ENCODE results near the gene ZNF217. TPM values are rescaled to one million over a fixed set of nuclear protein-coding genes. Genes with fewer than 3 reads are reported as not detected.
"Not testable (repeated sequence)": the region's sequence is repeated elsewhere in the genome, so short reads cannot be mapped to it uniquely, and the experiment has no call there.

Gene ZNF217
- total and polyA plus RNA-seq, 2 of the 8 experiments (the other 6 are each of a cell fraction or from before 2014, with no cell fraction given) = 15.3 to 87.9 TPM

- not testable (repeated sequence) for H3K4ac ChIP-seq (replicated peaks; ENCODE audit: insufficient read length, low read depth, low read length); H2AK5ac ChIP-seq (ENCODE audit: low read depth, low read length); H3K36me3 ChIP-seq (ENCODE audit: control insufficient read depth in 2 of 4, insufficient read depth in 4 of 4, low read length in 3 of 4); H4K8ac ChIP-seq (ENCODE audit: extremely low read depth, insufficient read depth, low read length); H2BK12ac ChIP-seq (ENCODE audit: low read depth, low read length); FAIRE-seq; H3K56ac ChIP-seq (replicated peaks; ENCODE audit: insufficient read length, low read depth, low read length); H3K23me2 ChIP-seq (ENCODE audit: low read depth, low read length); H3K14ac ChIP-seq (ENCODE audit: insufficient read length); H3K27me3 ChIP-seq (replicated peaks in 1 of 4; ENCODE audit: control insufficient read depth in 3 of 4, extremely low read depth in 1 of 4, insufficient read depth in 3 of 4, low read length in 3 of 4); H3K4me1 ChIP-seq (replicated peaks in 1 of 4; ENCODE audit: control insufficient read depth in 3 of 4, insufficient read depth in 4 of 4, low read length in 3 of 4); H2BK5ac ChIP-seq (ENCODE audit: low read depth, low read length); DNase-seq (ENCODE audit: low read depth in 1 of 2, low spot score in 2 of 2); H2BK120ac ChIP-seq (replicated peaks; ENCODE audit: low read depth, low read length); H3K18ac ChIP-seq (ENCODE audit: extremely low read depth, low read length); H3K79me1 ChIP-seq (ENCODE audit: low read depth, low read length); H2AFZ ChIP-seq (ENCODE audit: low read length); H4K91ac ChIP-seq (replicated peaks; ENCODE audit: insufficient read length, low read length); H2BK20ac ChIP-seq (ENCODE audit: low read length); H3K27ac ChIP-seq (ENCODE audit: low read depth, low read length); H3K23ac ChIP-seq (ENCODE audit: insufficient read length); H3K9me3 ChIP-seq (ENCODE audit: insufficient read depth in 2 of 2, low read depth in 1 of 2, low read length in 1 of 2); H2BK15ac ChIP-seq (ENCODE audit: low read length); H4K20me1 ChIP-seq (replicated peaks in 1 of 2; ENCODE audit: control insufficient read depth in 1 of 2, insufficient read depth in 2 of 2, low read length in 2 of 2)
- CTCF ChIA-PET (ENCODE audit: partially characterized antibody) = interaction anchor here (0.7 kb wide), 1 partner anchor 323 kb away, joined by 3 read pairs; no protein-coding TSS in a partner anchor
- peak overlapping the region in 3 of 4 experiments; percentile 49 to 60 (median 51); a peak in 4 of 7 replicates for H3K9ac ChIP-seq (replicated peaks in 1 of 4; ENCODE audit: extremely low read depth in 1 of 4, low read depth in 3 of 4, low read length in 3 of 4)
- peaks cover 16 to 67% of the 10 kb centered on the region in 2 experiments; a peak in 3 of 4 replicates for H3K79me2 ChIP-seq (ENCODE audit: control insufficient read depth in 1 of 2, insufficient read depth in 2 of 2, low read length in 2 of 2)
- H3K4me3 ChIP-seq (ENCODE audit: extremely low read depth in 1 of 4, insufficient read depth in 2 of 4, low read depth in 3 of 4, low read length in 4 of 4) = peak overlapping the region; percentile 30 to 84 (median 58); a peak in 7 of 8 replicates
- WGBS, 2 experiments (ENCODE audit: extremely low coverage in 1 of 2, insufficient coverage in 1 of 2, insufficient read length in 1 of 2, insufficient replicate concordance in 2 of 2, low coverage in 1 of 2, low lambda C conversion rate in 2 of 2, missing lambda C conversion rate in 1 of 2) = 18% methylated on average over 4 of the region's 4 CpGs; no CpG with 5 or more reads in 1 of the 2 experiments
- H4K5ac ChIP-seq (ENCODE audit: insufficient read length, low read depth, low read length) = peak overlapping the region; percentile 94
- POLR2A ChIA-PET (ENCODE audit: partially characterized antibody) = interaction anchor here (0.8 to 2.1 kb wide), 4 partner anchors 11 to 293 kb away, joined by 3 to 8 read pairs (median 3); no protein-coding TSS in a partner anchor
- H3K4me2 ChIP-seq (ENCODE audit: insufficient read depth in 1 of 2, low read depth in 2 of 2, low read length in 2 of 2) = peak overlapping the region; percentile 59 to 75
Observed at GRCh38 chr20:53591206-53591741, 2.4 kb downstream of the ZNF217 start.

GRCh38 chr20:53590608-53591007 lies 3.0 kb downstream of the ZNF217 start:
- not testable (repeated sequence) for H3K56ac ChIP-seq (replicated peaks; ENCODE audit: insufficient read length, low read depth, low read length); H2BK120ac ChIP-seq (replicated peaks; ENCODE audit: low read depth, low read length); H3K23ac ChIP-seq (ENCODE audit: insufficient read length); H4K8ac ChIP-seq (ENCODE audit: extremely low read depth, insufficient read depth, low read length); FAIRE-seq; H2BK12ac ChIP-seq (ENCODE audit: low read depth, low read length); DNase-seq (ENCODE audit: low read depth in 1 of 2, low spot score in 2 of 2); H3K4me1 ChIP-seq (replicated peaks in 1 of 4; ENCODE audit: control insufficient read depth in 3 of 4, insufficient read depth in 4 of 4, low read length in 3 of 4); H3K14ac ChIP-seq (ENCODE audit: insufficient read length); H3K4ac ChIP-seq (replicated peaks; ENCODE audit: insufficient read length, low read depth, low read length); H3K9me3 ChIP-seq (ENCODE audit: insufficient read depth in 2 of 2, low read depth in 1 of 2, low read length in 1 of 2); H4K20me1 ChIP-seq (replicated peaks in 1 of 2; ENCODE audit: control insufficient read depth in 1 of 2, insufficient read depth in 2 of 2, low read length in 2 of 2); H3K18ac ChIP-seq (ENCODE audit: extremely low read depth, low read length); H3K27me3 ChIP-seq (replicated peaks in 1 of 4; ENCODE audit: control insufficient read depth in 3 of 4, extremely low read depth in 1 of 4, insufficient read depth in 3 of 4, low read length in 3 of 4); H2BK20ac ChIP-seq (ENCODE audit: low read length); H2AFZ ChIP-seq (ENCODE audit: low read length); H3K27ac ChIP-seq (ENCODE audit: low read depth, low read length); H3K23me2 ChIP-seq (ENCODE audit: low read depth, low read length); H2BK5ac ChIP-seq (ENCODE audit: low read depth, low read length); H4K91ac ChIP-seq (replicated peaks; ENCODE audit: insufficient read length, low read length); H2AK5ac ChIP-seq (ENCODE audit: low read depth, low read length); H3K36me3 ChIP-seq (ENCODE audit: control insufficient read depth in 2 of 4, insufficient read depth in 4 of 4, low read length in 3 of 4); H3K79me1 ChIP-seq (ENCODE audit: low read depth, low read length); H2BK15ac ChIP-seq (ENCODE audit: low read length)
- CTCF ChIA-PET (ENCODE audit: partially characterized antibody) = interaction anchor here (0.6 kb wide), 1 partner anchor 23 kb away, joined by 3 read pairs; no protein-coding TSS in a partner anchor
- POLR2A ChIA-PET (ENCODE audit: partially characterized antibody) = interaction anchor here (0.8 to 2.1 kb wide), 2 partner anchors 11 to 177 kb away, joined by 3 to 8 read pairs; no protein-coding TSS in a partner anchor
- Histone ChIP-seq H3K4me3 (ENCODE audit: extremely low read depth in 1 of 4, insufficient read depth in 2 of 4, low read depth in 3 of 4, low read length in 4 of 4) (peak overlapping the region; percentile 11 to 84 (median 48); a peak in 6 of 8 replicates), H3K9ac (replicated peaks in 1 of 4; ENCODE audit: extremely low read depth in 1 of 4, low read depth in 3 of 4, low read length in 3 of 4) (peak overlapping the region in 1 of 4 experiments; percentile 21; a peak in 1 of 7 replicates), H3K79me2 (ENCODE audit: control insufficient read depth in 1 of 2, insufficient read depth in 2 of 2, low read length in 2 of 2) (peaks cover 20 to 73% of the 10 kb centered on the region in 2 experiments; a peak in 3 of 4 replicates), H3K4me2 (ENCODE audit: insufficient read depth in 1 of 2, low read depth in 2 of 2, low read length in 2 of 2) (peak overlapping the region; percentile 59 to 75), H4K5ac (ENCODE audit: insufficient read length, low read depth, low read length) (peak overlapping the region; percentile 43)

Data from H1 (cell line).